ENCODE data around the gene ID3. TPM values are rescaled to one million over a fixed set of nuclear protein-coding genes. Genes with fewer than 3 reads are reported as not detected.

Gene ID3
- total and polyA plus RNA-seq, 2 of the 8 experiments (the other 6 are each of a cell fraction or from before 2014, with no cell fraction given) = 240 to 304 TPM

- Histone ChIP-seq H3K79me1 (ENCODE audit: low read depth, low read length) (no peaks in the 10 kb centered on the region), H3K23ac (ENCODE audit: insufficient read length) (no peak overlapping the region), H2BK20ac (ENCODE audit: low read length) (no peak overlapping the region), H3K14ac (ENCODE audit: insufficient read length) (no peak overlapping the region), H3K79me2 (ENCODE audit: control insufficient read depth in 1 of 2, insufficient read depth in 2 of 2, low read length in 2 of 2) (no peaks in the 10 kb centered on the region), H3K23me2 (ENCODE audit: low read depth, low read length) (no peaks in the 10 kb centered on the region), H3K9me3 (ENCODE audit: insufficient read depth in 2 of 2, low read depth in 1 of 2, low read length in 1 of 2) (no peaks in the 10 kb centered on the region), H4K91ac (replicated peaks; ENCODE audit: insufficient read length, low read length) (no peak overlapping the region), H3K36me3 (ENCODE audit: control insufficient read depth in 2 of 4, insufficient read depth in 4 of 4, low read length in 3 of 4) (no peaks in the 10 kb centered on the region), H3K18ac (ENCODE audit: extremely low read depth, low read length) (no peak overlapping the region), H3K4me2 (ENCODE audit: insufficient read depth in 1 of 2, low read depth in 2 of 2, low read length in 2 of 2) (no peak overlapping the region), H3K4me3 (ENCODE audit: extremely low read depth in 1 of 4, insufficient read depth in 2 of 4, low read depth in 3 of 4, low read length in 4 of 4) (no peak overlapping the region), H3K27me3 (replicated peaks in 1 of 4; ENCODE audit: control insufficient read depth in 3 of 4, extremely low read depth in 1 of 4, insufficient read depth in 3 of 4, low read length in 3 of 4) (no peaks in the 10 kb centered on the region), H2AK5ac (ENCODE audit: low read depth, low read length) (no peak overlapping the region), H3K9ac (replicated peaks in 1 of 4; ENCODE audit: extremely low read depth in 1 of 4, low read depth in 3 of 4, low read length in 3 of 4) (no peak overlapping the region), H2BK120ac (replicated peaks; ENCODE audit: low read depth, low read length) (no peak overlapping the region), H3K4ac (replicated peaks; ENCODE audit: insufficient read length, low read depth, low read length) (no peak overlapping the region), H2BK12ac (ENCODE audit: low read depth, low read length) (no peak overlapping the region), H4K8ac (ENCODE audit: extremely low read depth, insufficient read depth, low read length) (no peak overlapping the region), H4K5ac (ENCODE audit: insufficient read length, low read depth, low read length) (no peak overlapping the region), H3K56ac (replicated peaks; ENCODE audit: insufficient read length, low read depth, low read length) (no peak overlapping the region), H4K20me1 (replicated peaks in 1 of 2; ENCODE audit: control insufficient read depth in 1 of 2, insufficient read depth in 2 of 2, low read length in 2 of 2) (no peaks in the 10 kb centered on the region), H2BK5ac (ENCODE audit: low read depth, low read length) (no peak overlapping the region), H2AFZ (ENCODE audit: low read length) (0 out of 2 replicates have a peak overlapping the region, but pooled peaks have one; percentile 54), H2BK15ac (ENCODE audit: low read length) (no peak overlapping the region), H3K27ac (ENCODE audit: low read depth, low read length) (no peak overlapping the region), H3K4me1 (replicated peaks in 1 of 4; ENCODE audit: control insufficient read depth in 3 of 4, insufficient read depth in 4 of 4, low read length in 3 of 4) (peaks cover 2 to 6% (median 3%) of the 10 kb centered on the region in 4 experiments; a peak in 4 of 7 replicates)
- DNase-seq (ENCODE audit: low read depth in 1 of 2, low spot score in 2 of 2) = no peak
- no peak for TF ChIP-seq SP4 (IDR thresholded peaks at IDR 0.05; ENCODE audit: low read length)
- no peak for TF ChIP-seq CBX8 (IDR thresholded peaks at IDR 0.05; ENCODE audit: borderline replicate concordance, low read depth, low read length)
- TF ChIP-seq SIRT6 (IDR thresholded peaks at IDR 0.05; ENCODE audit: low read length) = no peak
- TF ChIP-seq, protein P1, sequence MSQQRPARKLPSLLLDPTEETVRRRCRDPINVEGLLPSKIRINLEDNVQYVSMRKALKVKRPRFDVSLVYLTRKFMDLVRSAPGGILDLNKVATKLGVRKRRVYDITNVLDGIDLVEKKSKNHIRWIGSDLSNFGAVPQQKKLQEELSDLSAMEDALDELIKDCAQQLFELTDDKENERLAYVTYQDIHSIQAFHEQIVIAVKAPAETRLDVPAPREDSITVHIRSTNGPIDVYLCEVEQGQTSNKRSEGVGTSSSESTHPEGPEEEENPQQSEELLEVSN (IDR thresholded peaks at IDR 0.05) = no peak
- TF ChIP-seq MAX (IDR thresholded peaks at IDR 0.05) = no peak
- no peak for TF ChIP-seq EGR1 (IDR thresholded peaks at IDR 0.05; ENCODE audit: borderline replicate concordance, low read depth, low read length)
- no peak for TF ChIP-seq TBP (IDR thresholded peaks at IDR 0.05; ENCODE audit: low read depth, low read length)
- TF ChIP-seq RFX5 (IDR thresholded peaks at IDR 0.05; ENCODE audit: borderline replicate concordance, low read depth, low read length) = no peak
- no peak for TF ChIP-seq SUZ12 (IDR thresholded peaks at IDR 0.05; ENCODE audit: low read length)
- TF ChIP-seq EZH2 (IDR thresholded peaks at IDR 0.05; ENCODE audit: low read depth, low read length, severe bottlenecking) = no peak
- CTCF ChIA-PET (ENCODE audit: partially characterized antibody) = interaction anchor here (0.5 to 0.6 kb wide), 2 partner anchors 8 to 60 kb away, joined by 3 read pairs; no protein-coding TSS in a partner anchor
- WGBS, 2 experiments (ENCODE audit: extremely low coverage in 1 of 2, insufficient coverage in 1 of 2, insufficient read length in 1 of 2, insufficient replicate concordance in 2 of 2, low coverage in 1 of 2, low lambda C conversion rate in 2 of 2, missing lambda C conversion rate in 1 of 2) = 93% methylated on average over 4 of the region's 4 CpGs; no CpG with 5 or more reads in 1 of the 2 experiments
- no peak for FAIRE-seq
- POLR2A ChIA-PET (ENCODE audit: partially characterized antibody) = interaction anchor here (0.7 to 15.7 kb wide), 3 partner anchors 10 to 22 kb away, joined by 3 to 283 read pairs (median 6); partner anchors contain the start of gene ID3
Measured at GRCh38 chr1:23578311-23578996, 19.2 kb upstream of the ID3 start.

Measured in H1 (cell line).